T-helper 9 cell (primary cell): ENCODE data around the gene PTCHD1.

ENCODE experiments used
- DNase-seq: peaks from one replicate; pipeline ENCODE4 v3.0.0-alpha.2; 2020
- total RNA-seq, 2 donors: gene quantifications; one replicate each; lab custom pipeline; 2026; lab: John Stamatoyannopoulos, UW

Gene PTCHD1
- 0 reads per million in 2 donors for total RNA-seq

DNA sequence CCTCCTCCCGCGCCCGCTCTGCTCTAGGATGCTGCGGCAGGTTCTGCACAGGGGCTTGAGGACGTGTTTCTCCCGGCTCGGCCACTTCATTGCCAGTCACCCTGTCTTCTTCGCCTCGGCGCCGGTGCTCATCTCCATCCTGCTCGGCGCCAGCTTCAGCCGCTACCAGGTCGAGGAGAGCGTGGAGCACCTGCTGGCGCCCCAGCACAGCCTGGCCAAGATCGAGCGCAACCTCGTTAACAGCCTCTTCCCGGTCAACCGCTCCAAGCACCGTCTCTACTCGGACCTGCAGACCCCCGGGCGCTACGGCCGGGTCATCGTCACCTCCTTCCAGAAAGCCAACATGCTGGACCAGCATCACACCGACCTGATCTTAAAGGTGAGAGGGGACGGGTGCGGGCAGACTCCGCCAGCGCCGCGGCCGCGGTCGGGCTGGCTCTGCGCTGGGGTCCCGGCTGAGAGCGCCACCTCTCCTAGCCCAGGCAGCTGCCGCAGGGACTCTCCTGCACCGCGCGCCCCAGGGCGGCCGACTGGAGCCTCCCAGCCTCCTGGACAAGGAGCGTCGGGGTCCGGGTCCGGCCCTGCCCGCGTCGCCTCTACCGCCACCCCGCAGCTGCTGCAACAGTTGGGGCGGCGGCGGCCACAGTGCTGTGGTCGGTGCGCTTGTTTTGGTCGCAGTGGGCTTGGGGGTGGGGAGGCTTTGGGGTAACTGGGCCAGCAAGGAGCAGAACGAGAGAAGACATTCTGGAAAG is at the start of gene PTCHD1:
PTCHD1 (plus strand) TSS at position 2 of the 752 bp plus-strand sequence; CDS start at position 29, 27 bp downstream.
- no peak for DNase-seq

DNA sequence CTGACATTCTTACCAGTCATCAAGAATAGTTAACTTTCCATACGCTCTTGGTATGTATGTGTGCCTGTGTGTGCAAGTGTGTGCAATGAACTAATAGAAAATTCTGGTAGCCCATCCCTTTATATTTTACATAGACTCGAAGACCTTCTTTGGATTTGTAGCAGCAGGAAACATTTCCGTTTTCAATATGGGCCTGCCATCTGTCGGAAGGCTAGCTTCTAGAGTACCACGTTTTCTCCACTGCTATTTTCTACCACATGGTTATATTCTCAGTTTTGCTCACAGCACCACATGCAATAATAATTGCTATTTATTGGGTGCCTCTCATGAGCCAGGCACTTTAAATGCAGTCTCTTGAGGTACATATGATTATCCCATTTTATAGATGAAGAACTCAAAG is 47.9 kb upstream of the PTCHD1 start:
- no peak for DNase-seq

- no peak for DNase-seq
These were observed 47.4 kb upstream of the PTCHD1 start for GRCh38 chrX:23287191-23287725.

DNA sequence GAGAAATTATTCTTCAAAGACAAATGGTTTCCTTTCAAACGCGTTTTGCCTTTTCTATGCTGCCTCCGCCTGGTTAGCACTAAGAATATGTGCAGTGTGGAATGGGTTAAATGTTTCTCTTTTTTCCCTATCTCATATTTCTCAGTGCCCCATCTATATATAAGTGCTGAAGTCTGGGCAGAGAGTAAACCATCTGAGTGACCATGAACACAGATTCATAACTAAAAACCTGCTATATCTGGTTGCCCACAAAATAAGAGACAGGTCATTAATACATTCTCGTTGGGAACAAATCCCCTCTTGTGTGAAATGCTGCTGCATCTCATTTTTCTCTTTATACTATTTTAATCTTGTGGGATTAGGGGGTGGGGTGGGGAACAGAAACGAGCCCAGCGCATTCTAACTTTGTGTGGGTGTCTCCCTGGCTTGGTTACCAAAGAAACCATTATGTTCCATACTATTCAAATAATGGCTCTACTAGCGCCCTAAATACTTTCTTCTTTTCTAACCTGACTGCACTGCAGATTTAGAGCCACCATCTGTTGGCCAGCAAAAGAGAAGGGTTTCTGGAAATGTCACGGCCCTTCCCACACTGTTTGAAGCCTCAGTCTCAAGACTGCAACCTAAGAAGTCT is 42.2 kb upstream of the PTCHD1 start:
- DNase-seq: no peak

GRCh38 chrX:23292988-23293651 is 41.5 kb upstream of the PTCHD1 start:
- DNase-seq: no peak

GRCh38 chrX:23304881-23305280 is 29.8 kb upstream of the PTCHD1 start:
- DNase-seq: no peak

GRCh38 chrX:23311731-23312130 is 22.9 kb upstream of the PTCHD1 start:
- DNase-seq: no peak

DNA sequence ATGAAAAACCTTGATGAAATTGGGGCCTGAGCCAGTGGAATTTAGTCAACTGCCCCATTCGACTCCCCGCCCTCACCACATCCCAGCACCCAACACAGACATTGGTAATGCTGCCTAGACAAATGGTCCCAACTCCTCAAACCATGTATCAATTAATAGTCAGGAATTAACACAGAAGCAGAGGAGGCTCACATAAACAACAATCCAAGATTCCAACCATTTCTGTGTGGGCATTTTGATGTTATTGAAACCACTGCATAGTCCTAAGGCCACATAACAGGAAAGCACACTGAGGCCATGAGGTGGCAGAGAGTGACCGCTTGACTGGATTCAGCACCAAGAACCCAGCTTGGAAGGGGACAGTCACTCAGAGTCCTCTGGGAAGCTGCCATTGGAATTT is 22.5 kb upstream of the PTCHD1 start:
- no peak for DNase-seq

GRCh38 chrX:23317799-23318724 is 16.6 kb upstream of the PTCHD1 start:
- peak; percentile 3 for DNase-seq

DNA sequence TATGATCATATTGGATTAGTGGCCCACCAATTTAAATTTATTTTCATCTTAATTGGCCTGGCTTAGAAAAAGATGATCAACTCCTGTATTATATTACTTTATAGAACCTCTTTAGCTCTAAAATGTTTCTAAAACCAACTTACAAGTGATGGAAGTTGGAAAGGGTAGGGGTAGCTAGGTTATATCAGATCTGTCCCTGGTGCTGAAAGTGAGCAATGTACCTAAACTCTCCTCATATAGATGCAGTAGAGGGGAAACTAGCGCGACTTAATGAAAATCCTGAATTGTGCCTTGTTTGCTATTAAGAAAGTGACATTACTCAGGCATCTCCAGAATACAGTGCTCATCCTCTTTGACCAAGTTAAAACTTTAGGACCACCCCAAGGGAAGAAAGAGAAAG is 7.5 kb upstream of the PTCHD1 start:
- DNase-seq: no peak

- DNase-seq: no peak
These were observed 2.9 kb upstream of the PTCHD1 start for GRCh38 chrX:23331701-23332100.

- DNase-seq: no peak
These were observed 2.4 kb upstream of the PTCHD1 start for GRCh38 chrX:23332101-23332887.

GRCh38 chrX:23332888-23333821 is 1.5 kb upstream of the PTCHD1 start:
- no peak for DNase-seq

- DNase-seq: no peak
These were observed 668 bp upstream of the PTCHD1 start for GRCh38 chrX:23333842-23334520.

DNA sequence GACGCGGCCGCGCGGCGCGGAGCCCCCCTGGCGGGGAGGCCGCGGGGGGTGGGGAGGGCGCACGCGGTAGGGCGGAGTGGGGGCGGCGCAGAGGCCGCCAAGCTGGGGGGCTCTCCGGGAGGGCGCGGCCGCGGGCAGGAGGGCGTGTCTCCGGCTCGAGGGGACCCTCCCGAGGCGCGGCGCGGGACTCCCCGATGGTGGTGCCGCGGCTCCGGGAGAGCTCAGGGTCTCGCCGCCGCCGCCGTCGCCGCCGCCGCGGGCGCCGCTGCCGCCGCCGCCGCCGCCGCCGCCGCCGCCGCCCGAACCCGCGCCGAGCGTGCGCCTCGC is 165 bp upstream of the PTCHD1 start:
- no peak for DNase-seq

- DNase-seq: no peak
These were observed 3.7 kb downstream of the PTCHD1 start for GRCh38 chrX:23338334-23338733.

GRCh38 chrX:23341452-23341851 is 6.8 kb downstream of the PTCHD1 start:
- no peak for DNase-seq

DNA sequence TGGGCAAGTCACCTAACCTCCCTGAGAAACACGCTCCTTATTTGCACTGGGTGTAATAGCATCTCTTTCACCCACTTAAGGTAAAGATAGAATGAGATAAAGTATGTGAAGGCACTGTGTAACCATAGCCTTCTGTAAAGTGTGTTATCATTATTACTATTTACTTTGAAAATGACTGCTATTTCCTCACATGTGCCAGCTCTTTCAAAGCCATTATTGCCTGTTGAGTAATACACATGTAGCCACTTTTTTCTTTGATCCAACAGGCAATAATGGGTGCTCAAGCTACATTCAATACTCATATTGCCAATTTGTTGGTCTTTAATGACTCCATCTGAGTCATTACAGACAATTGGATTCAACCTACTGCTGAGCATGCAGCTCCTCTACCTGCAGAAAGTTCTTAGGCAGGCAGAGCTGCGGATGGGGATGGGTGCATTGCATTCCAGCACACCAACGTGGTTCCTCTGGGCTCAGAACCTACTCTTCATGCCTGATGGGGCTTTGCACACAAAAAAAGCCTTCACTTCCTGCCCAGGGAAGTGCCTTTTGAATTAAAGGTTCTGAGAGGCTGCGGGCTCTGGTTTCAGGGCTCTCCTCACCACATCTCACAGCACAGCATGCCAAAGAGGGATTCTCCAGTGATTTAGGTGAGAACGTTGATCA is 9.7 kb downstream of the PTCHD1 start:
- no peak for DNase-seq

GRCh38 chrX:23344904-23345271 is 10.2 kb downstream of the PTCHD1 start:
- no peak for DNase-seq

DNA sequence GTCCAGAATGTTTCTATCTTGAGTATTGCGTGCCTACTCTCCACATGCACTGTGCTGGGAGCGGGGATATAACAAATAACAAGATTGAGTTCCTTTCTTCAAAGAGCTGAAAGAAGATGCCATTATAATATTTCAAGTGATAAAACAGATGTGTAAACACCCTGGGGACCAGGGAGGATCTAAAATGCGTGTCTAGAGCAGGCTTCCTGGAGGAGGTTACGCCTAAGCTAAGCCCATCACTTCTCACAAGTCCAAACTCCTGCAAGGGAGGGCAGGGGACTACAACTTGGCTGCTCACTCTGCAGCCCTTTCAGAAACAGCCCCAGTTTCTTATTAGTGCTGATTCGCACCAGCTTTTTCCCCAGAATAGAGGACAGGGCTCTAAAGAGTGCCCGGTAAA is 21.5 kb downstream of the PTCHD1 start:
- no peak for DNase-seq
